Measurements from ENCODE around the gene FNDC3A.

FNDC3A gene

GRCh38 chr13:49247643-49248621, 272.2 kb downstream of the FNDC3A start, which contains the start of gene CDADC1:
Gene CDADC1 (plus strand): TSS chr13:49247925. CDS start chr13:49248038, 113 bp downstream.
- TF ChIP-seq CTCF (IDR thresholded peaks at IDR 0.05; ENCODE audit: low read depth, low read length), result no peak
- peak; percentile 78 for DNase-seq (ENCODE audit: extremely low read depth, low read depth)

- no peak for DNase-seq (ENCODE audit: extremely low read depth, low read depth)
- peak; percentile 28 for TF ChIP-seq CTCF (IDR thresholded peaks at IDR 0.05; ENCODE audit: low read depth, low read length)
Observed at GRCh38 chr13:49248622-49249002, 272.9 kb downstream of the FNDC3A start.

- no peak for DNase-seq (ENCODE audit: extremely low read depth, low read depth)
- TF ChIP-seq CTCF (IDR thresholded peaks at IDR 0.05; ENCODE audit: low read depth, low read length), result no peak
Observed at GRCh38 chr13:49251326-49251725, 275.6 kb downstream of the FNDC3A start.

- no peak for TF ChIP-seq CTCF (IDR thresholded peaks at IDR 0.05; ENCODE audit: low read depth, low read length)
- no peak for DNase-seq (ENCODE audit: extremely low read depth, low read depth)
Observed at GRCh38 chr13:49253310-49253709, 277.6 kb downstream of the FNDC3A start.

- no peak for TF ChIP-seq CTCF (IDR thresholded peaks at IDR 0.05; ENCODE audit: low read depth, low read length)
- no peak for DNase-seq (ENCODE audit: extremely low read depth, low read depth)
Observed at GRCh38 chr13:49254007-49254406, 278.3 kb downstream of the FNDC3A start.

- TF ChIP-seq CTCF (IDR thresholded peaks at IDR 0.05; ENCODE audit: low read depth, low read length), result no peak
- peak; percentile 35 for DNase-seq (ENCODE audit: extremely low read depth, low read depth)
Observed at GRCh38 chr13:49256841-49257240, 281.1 kb downstream of the FNDC3A start.

GRCh38 chr13:49258089-49258796, 282.5 kb downstream of the FNDC3A start:
- TF ChIP-seq CTCF (IDR thresholded peaks at IDR 0.05; ENCODE audit: low read depth, low read length), result no peak
- DNase-seq (ENCODE audit: extremely low read depth, low read depth), result no peak
